H9 (cell line): Measurements from ENCODE around the gene GATA1. TPM values are rescaled to one million over a fixed set of nuclear protein-coding genes. Genes with fewer than 3 reads are reported as not detected.

Experiments
- DNase-seq: peaks from one replicate; pipeline ENCODE4 v3.0.0-alpha.2; 2017
- H2AFZ ChIP-seq: one replicate; pipeline ENCODE4 v1.6.1; 2013; ENCODE audit warnings: mild to moderate bottlenecking, low read length, control low read depth, moderate library complexity
- H2AK5ac ChIP-seq: 2 replicates; pipeline ENCODE4 v1.6.1; 2013; ENCODE audit warnings: low read length, control low read depth, mixed read lengths; ENCODE audit not compliant: insufficient read length
- H2BK120ac ChIP-seq: one replicate; pipeline ENCODE4 v1.6.1; 2013; ENCODE audit warnings: low read depth, mild to moderate bottlenecking, low read length, control low read depth, inconsistent platforms; ENCODE audit not compliant: poor library complexity, severe bottlenecking
- H2BK12ac ChIP-seq: 2 replicates; pipeline ENCODE4 v1.6.1; 2013; ENCODE audit warnings: low read length, control low read depth, mixed read lengths, low read depth; ENCODE audit not compliant: insufficient read length
- H2BK15ac ChIP-seq: 2 replicates; pipeline ENCODE4 v1.6.1; 2013; ENCODE audit warnings: low read depth, low read length, control low read depth
- H2BK20ac ChIP-seq: one replicate; pipeline ENCODE4 v1.6.1; 2013; ENCODE audit warnings: low read depth, mild to moderate bottlenecking, low read length, control low read depth, inconsistent platforms; ENCODE audit not compliant: poor library complexity, severe bottlenecking
- H2BK5ac ChIP-seq: 2 replicates; pipeline ENCODE4 v1.6.1; 2013; ENCODE audit warnings: low read length, control low read depth, mixed read lengths; ENCODE audit not compliant: insufficient read length
- H3K14ac ChIP-seq: 2 replicates; pipeline ENCODE4 v1.6.1; 2013; ENCODE audit warnings: low read length, control low read depth; ENCODE audit not compliant: insufficient read depth
- H3K18ac ChIP-seq: 2 replicates; pipeline ENCODE4 v1.6.1; 2013; ENCODE audit warnings: low read depth, mild to moderate bottlenecking, mixed read lengths, low read length, control low read depth; ENCODE audit not compliant: insufficient read length
- H3K23ac ChIP-seq: 2 replicates; pipeline ENCODE4 v1.6.1; 2013; ENCODE audit warnings: low read length, control low read depth, mixed read lengths, low read depth; ENCODE audit not compliant: insufficient read length
- H3K23me2 ChIP-seq: 2 replicates; pipeline ENCODE4 v1.6.1; 2013; ENCODE audit warnings: low read depth, mild to moderate bottlenecking, mixed read lengths, low read length, control low read depth; ENCODE audit not compliant: insufficient read length, poor library complexity, severe bottlenecking
- H3K27ac ChIP-seq: 2 replicates; pipeline ENCODE4 v1.5.1; 2013; ENCODE audit warnings: low read length, control low read depth, mixed read lengths, low read depth; ENCODE audit not compliant: insufficient read length
- H3K27me3 ChIP-seq: 2 replicates; pipeline ENCODE4 v1.6.1; 2013; ENCODE audit warnings: low read length, control low read depth, inconsistent platforms; ENCODE audit not compliant: insufficient read depth
- H3K4ac ChIP-seq: 2 replicates; pipeline ENCODE4 v1.6.1; 2013; ENCODE audit warnings: low read depth, mild to moderate bottlenecking, control low read depth, inconsistent platforms, low read length, moderate library complexity
- H3K4me1 ChIP-seq: 2 replicates; pipeline ENCODE4 v1.6.1; 2013; ENCODE audit warnings: low read length, control low read depth, inconsistent platforms; ENCODE audit not compliant: insufficient read depth
- H3K4me2 ChIP-seq: 2 replicates; pipeline ENCODE4 v1.6.1; 2013; ENCODE audit warnings: low read length, control low read depth, mixed read lengths; ENCODE audit not compliant: insufficient read length, insufficient read depth
- H3K56ac ChIP-seq: 2 replicates; pipeline ENCODE4 v1.6.1; 2013; ENCODE audit warnings: low read depth, mild to moderate bottlenecking, mixed read lengths, low read length, control low read depth; ENCODE audit not compliant: insufficient read length
- H3K79me1 ChIP-seq: 2 replicates; pipeline ENCODE4 v1.6.1; 2013; ENCODE audit warnings: low read depth, mild to moderate bottlenecking, moderate library complexity, low read length, control low read depth, inconsistent platforms; ENCODE audit not compliant: insufficient read depth, poor library complexity, severe bottlenecking
- H3K79me2 ChIP-seq: 2 replicates; pipeline ENCODE4 v1.6.1; 2013; ENCODE audit warnings: low read length, control low read depth, inconsistent platforms; ENCODE audit not compliant: insufficient read depth
- H3K9ac ChIP-seq: 2 replicates; pipeline ENCODE4 v1.6.1; 2013; ENCODE audit warnings: low read length, control low read depth, mixed read lengths; ENCODE audit not compliant: insufficient read length; ENCODE audit errors: extremely low read depth
- H3K9me3 ChIP-seq: one replicate; pipeline ENCODE4 v1.6.1; 2013; ENCODE audit warnings: low read depth, low read length, inconsistent platforms; ENCODE audit not compliant: control insufficient read depth
- H3T11ph ChIP-seq: one replicate; pipeline ENCODE4 v1.6.1; 2013; ENCODE audit warnings: mild to moderate bottlenecking, low read length, control low read depth, inconsistent platforms
- H4K20me1 ChIP-seq: one replicate; pipeline ENCODE4 v1.6.1; 2013; ENCODE audit not compliant: control insufficient read depth, insufficient read length, insufficient read depth
- H4K5ac ChIP-seq: 2 replicates; pipeline ENCODE4 v1.6.1; 2013; ENCODE audit warnings: low read depth, mild to moderate bottlenecking, mixed read lengths, low read length, control low read depth; ENCODE audit not compliant: insufficient read length
- H4K8ac ChIP-seq: replicated peaks from 2 replicates; pipeline ENCODE4 v1.6.1; 2013; ENCODE audit warnings: low read length, control low read depth, mixed read lengths, low read depth; ENCODE audit not compliant: insufficient read length
- H4K91ac ChIP-seq: 2 replicates; pipeline ENCODE4 v1.6.1; 2013; ENCODE audit warnings: low read depth, mild to moderate bottlenecking, moderate library complexity, mixed read lengths, low read length, control low read depth; ENCODE audit not compliant: insufficient read length
- H3K27ac Mint-ChIP-seq, 3 experiments: 2 replicates in 2 of 3; 3 replicates in 1 of 3; pipeline ENCODE4 v1.8.0; 2020 to 2021; ENCODE audit warnings: mixed read lengths in 3 of 3, mild to moderate bottlenecking in 1 of 3, moderate library complexity in 1 of 3
- H3K27me3 Mint-ChIP-seq: 2 replicates; pipeline ENCODE4 v1.8.0; 2021; ENCODE audit warnings: low read depth, mild to moderate bottlenecking, moderate library complexity, mixed read lengths
- H3K36me3 Mint-ChIP-seq, 3 experiments: 2 replicates in 2 of 3; 3 replicates in 1 of 3; pipeline ENCODE4 v1.8.0; 2020 to 2021; ENCODE audit warnings: low read depth in 3 of 3, mixed read lengths in 3 of 3; ENCODE audit not compliant: insufficient read depth in 1 of 3
- H3K4me1 Mint-ChIP-seq, 2 experiments: 2 replicates each; pipeline ENCODE4 v1.8.0; 2020; ENCODE audit warnings: mixed read lengths in 2 of 2
- H3K4me3 Mint-ChIP-seq, 2 experiments: 2 replicates in 1 of 2; 3 replicates in 1 of 2; pipeline ENCODE4 v1.8.0; 2020 to 2021; ENCODE audit warnings: mild to moderate bottlenecking in 2 of 2, mixed read lengths in 2 of 2, moderate library complexity in 1 of 2
- H3K9me3 Mint-ChIP-seq, 2 experiments: 2 replicates in 1 of 2; 3 replicates in 1 of 2; pipeline ENCODE4 v1.8.0; 2020; ENCODE audit warnings: mild to moderate bottlenecking in 2 of 2, mixed read lengths in 2 of 2, moderate library complexity in 1 of 2
- CTCF ChIP-seq: fragments of 200-600 bp; sonication (generic); conservative IDR thresholded peaks from 3 replicates; pipeline ENCODE4 v1.8.0; 2021; ENCODE audit warnings: antibody characterized with exemption, mild to moderate bottlenecking
- WGBS: extraction: QIAGEN DNeasy Blood & Tissue Kit; methylation state at CpG from one replicate; pipeline ENCODE4 v1.1.7; 2013; ENCODE audit warnings: missing lambda C conversion rate, low lambda C conversion rate, mixed read lengths; ENCODE audit not compliant: insufficient read length; ENCODE audit errors: extremely low coverage; 5-methylcytosine and 5-hydroxymethylcytosine counted together
- total RNA-seq: library from RNA; stranded (reverse); gene quantifications from 2 replicates; pipeline ENCODE4 v1.2.1, GENCODE V29; 2021

Gene GATA1
- total RNA-seq, 1 experiment from 2014 or later = not detected

- H3K9ac ChIP-seq = no peak overlapping the region
- H3K56ac ChIP-seq = no peak overlapping the region
- no peak overlapping the region for H2BK120ac ChIP-seq
- no peak overlapping the region for H2BK20ac ChIP-seq
- Mint-ChIP-seq H3K36me3 (peaks cover 0 to 3% (median 2%) of the 10 kb centered on the region in 3 experiments; a peak in 3 of 7 replicates), H3K4me3 (no peak overlapping the region), H3K4me1 (peaks cover 2 to 3% of the 10 kb centered on the region in 2 experiments; a peak in 1 of 4 replicates), H3K27ac (no peak overlapping the region), H3K9me3 (peaks cover 53 to 78% of the 10 kb centered on the region in 2 experiments), H3K27me3 (peaks cover 9% of the 10 kb centered on the region)
- no peak overlapping the region for H3K27ac ChIP-seq
- H3K4me1 ChIP-seq = no peaks in the 10 kb centered on the region
- H3K23me2 ChIP-seq = no peaks in the 10 kb centered on the region
- no peak overlapping the region for H4K8ac ChIP-seq
- H4K5ac ChIP-seq = no peak overlapping the region
- no peaks in the 10 kb centered on the region for H3K27me3 ChIP-seq
- H2BK5ac ChIP-seq = no peak overlapping the region
- TF ChIP-seq CTCF = no peak
- no peak overlapping the region for H3T11ph ChIP-seq
- H2BK15ac ChIP-seq = no peak overlapping the region
- H4K20me1 ChIP-seq = no peaks in the 10 kb centered on the region
- no peak for DNase-seq
- no peak overlapping the region for H3K4ac ChIP-seq
- 100% methylated on average over 1 of the region's 6 CpGs for WGBS
- H3K79me1 ChIP-seq = no peaks in the 10 kb centered on the region
- no peak overlapping the region for H3K4me2 ChIP-seq
- H2BK12ac ChIP-seq = no peak overlapping the region
- no peak overlapping the region for H4K91ac ChIP-seq
- H3K18ac ChIP-seq = no peak overlapping the region
- no peaks in the 10 kb centered on the region for H3K79me2 ChIP-seq
- no peak overlapping the region for H3K14ac ChIP-seq
- no peak overlapping the region for H2AK5ac ChIP-seq
- H3K9me3 ChIP-seq = peaks cover 9% of the 10 kb centered on the region
- H2AFZ ChIP-seq = no peak overlapping the region
- no peak overlapping the region for H3K23ac ChIP-seq
These were observed 4.7 kb upstream of the GATA1 start for GRCh38 chrX:48781705-48782104.
